T-helper 1 cell treated with Interleukin-12 subunit alpha and Interleukin-12 subunit beta and Interleukin-4 antibody, amounts not matched to agents 30 μg/mL and 1 μg/mL, for 36 hours (primary cell): ENCODE measurements around the gene PARD3.

ENCODE experiments used
- H3K27ac Mint-ChIP-seq: one replicate; pipeline ENCODE4 v1.8.0; 2021; ENCODE audit warnings: mild to moderate bottlenecking, mixed read lengths
- H3K27me3 Mint-ChIP-seq: one replicate; pipeline ENCODE4 v1.8.0; 2021; ENCODE audit warnings: low read depth, mixed read lengths
- H3K36me3 Mint-ChIP-seq: one replicate; pipeline ENCODE4 v1.8.0; 2021; ENCODE audit warnings: low read depth, mixed read lengths
- H3K4me1 Mint-ChIP-seq: one replicate; pipeline ENCODE4 v1.8.0; 2021; ENCODE audit warnings: low read depth, mixed read lengths
- H3K4me3 Mint-ChIP-seq: one replicate; pipeline ENCODE4 v1.8.0; 2021; ENCODE audit warnings: mild to moderate bottlenecking, moderate library complexity, mixed read lengths
- H3K9me3 Mint-ChIP-seq: one replicate; pipeline ENCODE4 v1.8.0; 2021; ENCODE audit warnings: mixed read lengths

PARD3 gene

GRCh38 chr10:34535872-34536271 is 279.2 kb downstream of the PARD3 start:
- Mint-ChIP-seq H3K4me3 (no peak overlapping the region), H3K27me3 (no peaks in the 10 kb centered on the region), H3K9me3 (no peaks in the 10 kb centered on the region), H3K4me1 (peaks cover 7% of the 10 kb centered on the region), H3K27ac (no peak overlapping the region), H3K36me3 (no peaks in the 10 kb centered on the region)

DNA sequence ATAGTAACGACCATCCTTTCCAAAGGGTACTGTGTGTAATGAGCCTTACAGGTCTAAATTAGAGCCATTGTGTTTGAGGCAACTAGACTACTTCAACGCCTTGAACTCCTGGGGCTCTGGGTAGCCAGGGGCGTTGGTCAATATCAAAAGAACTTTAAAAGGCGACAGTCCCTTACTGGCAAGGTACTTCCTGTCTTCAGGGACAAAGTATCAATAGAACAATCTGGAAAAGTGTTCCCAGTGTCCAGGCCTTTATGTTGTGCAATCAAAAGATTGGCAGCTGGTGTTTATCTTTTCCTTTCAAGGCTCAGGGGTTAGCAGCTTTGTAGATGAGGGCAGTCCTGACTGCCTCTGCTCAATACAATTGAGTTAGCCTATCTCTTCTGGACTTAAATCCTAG is 284.3 kb downstream of the PARD3 start:
- no peaks in the 10 kb centered on the region for H3K27me3 Mint-ChIP-seq
- no peak overlapping the region for H3K4me3 Mint-ChIP-seq
- H3K9me3 Mint-ChIP-seq: no peaks in the 10 kb centered on the region
- no peaks in the 10 kb centered on the region for H3K36me3 Mint-ChIP-seq
- H3K27ac Mint-ChIP-seq: no peak overlapping the region
- no peaks in the 10 kb centered on the region for H3K4me1 Mint-ChIP-seq

DNA sequence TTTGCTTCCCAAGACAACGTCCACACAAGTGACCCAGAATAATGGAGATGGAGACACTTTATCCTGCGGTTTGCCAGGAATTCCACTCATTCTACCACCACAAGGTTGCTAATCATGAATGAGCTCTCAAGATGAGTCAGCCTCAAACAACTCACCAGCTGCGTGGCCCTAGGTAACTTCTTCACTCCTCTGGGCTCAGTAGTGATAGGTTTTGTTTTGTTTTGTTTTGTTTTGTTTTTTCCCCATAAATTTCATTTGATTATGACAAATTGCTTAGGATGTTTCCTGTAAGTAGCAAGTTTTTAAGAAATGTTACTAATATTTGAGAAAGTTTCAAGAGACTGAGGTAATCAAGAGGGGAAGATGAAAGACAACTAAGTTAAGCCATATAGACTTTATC is 286.8 kb downstream of the PARD3 start:
- H3K27me3 Mint-ChIP-seq: no peaks in the 10 kb centered on the region
- H3K9me3 Mint-ChIP-seq: no peaks in the 10 kb centered on the region
- no peaks in the 10 kb centered on the region for H3K4me1 Mint-ChIP-seq
- H3K4me3 Mint-ChIP-seq: no peak overlapping the region
- H3K36me3 Mint-ChIP-seq: no peaks in the 10 kb centered on the region
- no peak overlapping the region for H3K27ac Mint-ChIP-seq

DNA sequence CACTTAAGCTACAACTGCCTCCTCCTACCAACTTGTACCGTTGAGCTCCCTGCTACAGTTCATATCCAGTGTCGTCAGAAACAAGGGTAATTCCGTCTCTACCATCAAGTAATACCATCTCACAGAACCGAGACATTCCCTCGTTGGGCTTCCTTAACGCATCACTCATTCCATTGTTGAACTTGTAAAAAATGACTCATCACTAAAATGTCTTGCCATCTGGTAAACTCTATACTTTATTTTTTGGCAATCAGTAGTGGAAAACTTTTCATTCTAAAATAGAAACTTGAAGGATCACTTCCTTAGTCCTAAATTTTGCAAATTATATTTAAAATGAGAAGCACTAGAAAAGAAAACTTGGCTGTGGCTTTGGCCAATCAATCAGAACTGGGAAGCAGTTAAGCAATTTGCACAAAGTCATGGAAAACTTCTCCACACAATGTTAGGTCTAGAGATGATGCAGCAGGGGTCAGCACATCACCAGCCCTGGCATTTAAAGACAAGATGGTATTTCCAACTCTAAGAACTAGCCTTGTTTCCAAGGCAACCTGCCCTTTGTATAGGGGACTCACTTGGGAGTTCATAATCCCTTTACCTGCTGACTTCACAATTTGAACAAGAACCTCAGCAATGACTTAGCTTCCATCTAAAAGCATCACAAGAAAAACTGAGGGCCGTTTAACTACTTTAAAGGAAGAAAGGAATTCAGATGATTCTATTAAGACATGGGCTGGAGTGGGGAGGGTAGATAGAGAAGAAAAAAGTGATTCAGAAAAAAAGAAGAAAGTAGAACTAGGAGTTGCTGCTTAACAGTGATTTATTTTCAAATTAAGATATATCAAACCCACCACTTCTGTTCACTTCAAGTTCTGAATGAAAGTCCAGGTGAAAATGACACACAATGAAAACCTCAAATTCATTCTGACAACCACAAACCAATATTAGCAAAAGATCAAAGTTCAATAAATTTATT is 288.1 kb downstream of the PARD3 start:
- no peaks in the 10 kb centered on the region for H3K36me3 Mint-ChIP-seq
- no peak overlapping the region for H3K27ac Mint-ChIP-seq
- no peaks in the 10 kb centered on the region for H3K9me3 Mint-ChIP-seq
- H3K27me3 Mint-ChIP-seq: no peaks in the 10 kb centered on the region
- H3K4me1 Mint-ChIP-seq: no peaks in the 10 kb centered on the region
- H3K4me3 Mint-ChIP-seq: no peak overlapping the region

DNA sequence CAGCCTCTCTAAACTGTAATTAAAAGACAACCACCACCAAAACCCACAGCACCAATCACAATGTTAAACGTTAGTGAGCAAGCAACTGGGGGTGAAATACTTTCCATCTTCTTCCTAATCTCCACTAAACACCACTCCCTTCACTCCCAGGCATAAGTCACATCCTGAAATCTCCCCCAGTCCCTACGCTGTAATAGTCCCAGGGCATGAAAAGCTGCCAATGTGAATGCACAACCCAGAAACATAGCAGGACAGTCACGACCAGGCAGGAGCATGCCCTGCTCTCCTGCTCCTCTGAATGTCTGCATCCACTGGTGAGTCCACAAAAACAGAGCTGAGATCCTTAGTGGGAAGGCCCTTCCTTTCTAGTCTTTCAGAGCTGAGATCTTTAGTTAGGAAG is 288.9 kb downstream of the PARD3 start:
- H3K9me3 Mint-ChIP-seq: no peaks in the 10 kb centered on the region
- H3K4me1 Mint-ChIP-seq: no peaks in the 10 kb centered on the region

GRCh38 chr10:34524369-34525091 is 290.6 kb downstream of the PARD3 start:
- Mint-ChIP-seq H3K9me3 (no peaks in the 10 kb centered on the region), H3K36me3 (no peaks in the 10 kb centered on the region), H3K4me3 (no peak overlapping the region), H3K27ac (no peak overlapping the region), H3K4me1 (no peaks in the 10 kb centered on the region), H3K27me3 (no peaks in the 10 kb centered on the region)

More for the DNA sequence above, 288.9 kb downstream of the PARD3 start:
- Mint-ChIP-seq H3K36me3 (no peaks in the 10 kb centered on the region), H3K27ac (no peak overlapping the region), H3K4me3 (no peak overlapping the region), H3K27me3 (no peaks in the 10 kb centered on the region)

GRCh38 chr10:34523017-34523767 is 291.9 kb downstream of the PARD3 start:
- no peak overlapping the region for H3K4me3 Mint-ChIP-seq
- H3K36me3 Mint-ChIP-seq: no peaks in the 10 kb centered on the region
- H3K27ac Mint-ChIP-seq: no peak overlapping the region

DNA sequence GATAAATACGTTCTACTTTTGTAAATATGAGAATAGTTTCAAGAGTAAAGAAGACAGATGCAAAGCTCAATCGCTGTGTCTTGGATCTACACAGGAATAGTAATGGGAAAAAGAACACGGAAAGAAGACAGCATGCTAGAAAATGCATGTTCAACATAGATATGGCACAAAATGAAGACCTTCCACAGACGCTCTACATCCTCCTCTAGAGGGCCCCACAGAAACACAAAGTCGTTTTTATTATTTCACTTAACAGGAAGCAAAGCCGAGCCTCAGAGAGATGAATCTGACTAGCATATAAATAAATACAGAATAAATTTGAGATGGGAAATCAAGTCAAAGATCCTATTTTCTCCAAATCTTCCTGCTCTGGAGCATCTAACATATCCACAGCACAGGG is 292.6 kb downstream of the PARD3 start:
- Mint-ChIP-seq H3K4me3 (no peak overlapping the region), H3K4me1 (no peaks in the 10 kb centered on the region), H3K27me3 (no peaks in the 10 kb centered on the region), H3K36me3 (no peaks in the 10 kb centered on the region), H3K9me3 (no peaks in the 10 kb centered on the region), H3K27ac (no peak overlapping the region)

More at GRCh38 chr10:34523017-34523767, 291.9 kb downstream of the PARD3 start:
- no peaks in the 10 kb centered on the region for H3K9me3 Mint-ChIP-seq
- H3K27me3 Mint-ChIP-seq: no peaks in the 10 kb centered on the region
- H3K4me1 Mint-ChIP-seq: no peaks in the 10 kb centered on the region

- Mint-ChIP-seq H3K9me3 (no peaks in the 10 kb centered on the region), H3K4me3 (no peak overlapping the region), H3K27me3 (no peaks in the 10 kb centered on the region), H3K4me1 (no peaks in the 10 kb centered on the region), H3K27ac (no peak overlapping the region), H3K36me3 (no peaks in the 10 kb centered on the region)
Measured at GRCh38 chr10:34520510-34520909, 294.6 kb downstream of the PARD3 start.

DNA sequence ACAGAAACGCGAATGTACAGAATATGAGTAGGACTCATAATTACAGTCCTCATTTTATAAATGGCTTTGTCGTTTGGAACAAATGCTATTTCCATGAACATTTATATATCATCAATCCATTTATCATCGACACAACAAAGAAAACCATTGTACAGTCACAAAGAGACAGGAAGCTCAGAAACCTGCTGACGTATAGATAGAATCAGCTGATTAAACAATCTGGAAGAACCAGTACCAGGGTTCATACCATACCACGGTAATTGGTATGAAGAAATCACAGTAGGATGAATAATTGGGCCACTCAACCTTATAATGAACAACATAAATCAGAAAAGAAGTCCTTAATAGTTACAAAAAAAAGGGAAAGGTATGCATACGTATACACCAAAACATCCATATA is 295.0 kb downstream of the PARD3 start:
- Mint-ChIP-seq H3K27me3 (no peaks in the 10 kb centered on the region), H3K9me3 (no peaks in the 10 kb centered on the region), H3K4me3 (no peak overlapping the region), H3K4me1 (no peaks in the 10 kb centered on the region), H3K36me3 (no peaks in the 10 kb centered on the region), H3K27ac (no peak overlapping the region)

- Mint-ChIP-seq H3K4me3 (no peak overlapping the region), H3K9me3 (no peaks in the 10 kb centered on the region), H3K27me3 (no peaks in the 10 kb centered on the region), H3K4me1 (no peaks in the 10 kb centered on the region), H3K27ac (no peak overlapping the region), H3K36me3 (no peaks in the 10 kb centered on the region)
Measured at GRCh38 chr10:34514290-34514689, 300.8 kb downstream of the PARD3 start.

DNA sequence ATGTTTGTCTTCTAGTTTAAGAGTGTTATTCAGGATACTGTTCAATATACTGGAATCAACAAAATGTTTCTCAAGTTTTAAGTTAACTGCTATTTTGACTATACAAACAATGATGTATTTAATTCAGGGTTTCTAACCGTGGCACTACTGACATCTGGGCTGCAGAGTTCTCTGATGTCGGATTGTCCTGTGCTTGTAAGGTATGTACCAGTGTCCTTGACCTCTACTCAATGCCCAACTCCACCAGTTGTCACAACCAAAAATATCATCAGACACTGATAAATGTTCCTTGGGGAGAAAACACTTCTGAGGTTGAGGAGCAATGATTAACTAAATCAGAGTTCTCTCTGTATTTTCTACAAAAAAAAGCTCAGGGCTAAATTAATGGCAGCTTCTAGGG is 301.5 kb downstream of the PARD3 start:
- no peak overlapping the region for H3K4me3 Mint-ChIP-seq
- H3K9me3 Mint-ChIP-seq: no peaks in the 10 kb centered on the region
- H3K36me3 Mint-ChIP-seq: no peaks in the 10 kb centered on the region

DNA sequence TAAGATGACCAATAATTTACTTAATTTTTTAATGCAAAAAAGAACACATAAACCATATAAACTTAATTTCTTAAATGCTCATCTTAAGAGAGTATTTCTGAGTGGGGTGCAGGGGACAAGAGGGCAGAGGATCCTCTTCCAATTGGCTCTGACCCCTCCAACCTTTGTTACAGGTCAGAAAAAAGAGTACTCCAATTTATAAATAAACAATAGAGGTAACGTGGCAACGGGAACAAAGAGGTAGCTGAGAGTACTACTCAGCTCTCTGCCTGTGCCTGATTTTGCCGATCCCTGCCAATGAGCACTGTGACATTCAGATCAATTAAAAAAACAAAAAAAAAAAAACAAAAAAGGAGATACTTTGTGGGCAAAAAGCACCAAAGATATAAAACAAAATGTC is 307.9 kb downstream of the PARD3 start:
- peaks cover 3% of the 10 kb centered on the region for H3K27me3 Mint-ChIP-seq
- H3K9me3 Mint-ChIP-seq: no peaks in the 10 kb centered on the region
- no peaks in the 10 kb centered on the region for H3K4me1 Mint-ChIP-seq
- H3K36me3 Mint-ChIP-seq: no peaks in the 10 kb centered on the region
- H3K4me3 Mint-ChIP-seq: no peak overlapping the region
- no peak overlapping the region for H3K27ac Mint-ChIP-seq

More for the DNA sequence above, 301.5 kb downstream of the PARD3 start:
- Mint-ChIP-seq H3K4me1 (no peaks in the 10 kb centered on the region), H3K27ac (no peak overlapping the region), H3K27me3 (peaks cover 1% of the 10 kb centered on the region)

- Mint-ChIP-seq H3K27me3 (peaks cover 3% of the 10 kb centered on the region), H3K36me3 (no peaks in the 10 kb centered on the region), H3K4me1 (no peaks in the 10 kb centered on the region), H3K4me3 (no peak overlapping the region), H3K9me3 (no peaks in the 10 kb centered on the region), H3K27ac (no peak overlapping the region)
Measured at GRCh38 chr10:34506786-34507185, 308.3 kb downstream of the PARD3 start.
